KG1 (cell line): Measurements from ENCODE around the gene ARF3.
A peak's percentile ranks its signal among the peaks of the same experiment; 100 is the strongest.

ENCODE experiments used
- DNase-seq: peaks from one replicate; lab custom pipeline; 2025; lab: John Stamatoyannopoulos, UW

The ARF3 gene

DNA sequence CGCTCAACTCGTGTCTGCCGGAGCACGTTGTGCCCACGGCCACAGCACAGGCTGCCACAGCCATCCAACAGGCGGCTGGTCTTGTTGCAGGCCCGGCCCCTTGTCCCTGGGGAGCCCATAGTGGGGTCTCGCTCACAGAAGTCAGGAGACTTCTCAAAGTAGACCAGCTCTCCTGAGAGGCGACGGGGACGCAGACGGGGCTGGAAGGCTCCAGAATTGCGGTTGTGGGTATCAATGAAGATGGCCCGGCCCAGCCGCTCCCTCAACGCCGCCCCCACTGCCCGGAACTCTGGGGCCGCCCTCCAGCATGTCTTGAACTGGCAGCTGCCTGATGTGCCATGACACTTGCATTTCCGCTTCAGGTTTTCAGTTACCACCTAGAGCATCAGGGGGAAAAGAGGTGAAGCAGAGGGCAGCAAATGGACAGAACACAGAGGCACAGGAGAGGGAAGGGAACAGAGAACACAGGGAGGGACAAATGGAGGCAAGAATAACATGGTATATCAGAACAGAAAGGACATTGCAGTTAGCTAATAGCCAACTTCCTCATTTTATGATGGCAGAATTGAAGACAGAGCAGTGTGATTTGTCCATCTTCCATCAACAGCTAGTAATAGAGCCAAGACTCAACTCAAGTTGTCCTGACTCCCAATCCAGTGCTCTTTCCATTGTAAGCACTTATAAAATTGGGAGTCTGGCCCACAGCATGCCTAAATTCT is 9.0 kb upstream of the ARF3 start:
- DNase-seq = no peak

- DNase-seq = no peak
Measured at GRCh38 chr12:48965298-48965838, 8.1 kb upstream of the ARF3 start.

GRCh38 chr12:48961801-48962200 is 4.5 kb upstream of the ARF3 start:
- DNase-seq = no peak

GRCh38 chr12:48961331-48961730 is 4.0 kb upstream of the ARF3 start:
- no peak for DNase-seq

DNA sequence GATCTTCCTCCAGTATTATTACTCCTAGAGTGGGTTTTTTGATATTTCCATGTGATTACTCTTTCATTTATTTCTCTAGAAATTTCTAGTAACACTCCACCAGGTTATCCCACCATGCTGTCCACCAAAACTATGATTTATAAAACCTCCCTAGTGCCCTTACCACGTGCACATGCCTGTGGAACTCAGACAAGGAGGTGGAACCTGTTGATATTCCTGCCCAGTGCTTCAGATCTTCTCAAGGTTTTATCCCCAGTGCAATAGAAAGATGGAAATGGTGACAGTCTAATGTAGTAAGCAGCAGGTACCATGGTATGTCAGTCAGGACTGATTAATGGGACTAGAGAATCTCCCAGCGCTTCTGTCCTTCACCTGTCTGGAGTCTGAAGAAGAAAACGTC is 3.5 kb upstream of the ARF3 start:
- no peak for DNase-seq

- DNase-seq = no peak
Measured at GRCh38 chr12:48958049-48958388, 732 bp upstream of the ARF3 start.

DNA sequence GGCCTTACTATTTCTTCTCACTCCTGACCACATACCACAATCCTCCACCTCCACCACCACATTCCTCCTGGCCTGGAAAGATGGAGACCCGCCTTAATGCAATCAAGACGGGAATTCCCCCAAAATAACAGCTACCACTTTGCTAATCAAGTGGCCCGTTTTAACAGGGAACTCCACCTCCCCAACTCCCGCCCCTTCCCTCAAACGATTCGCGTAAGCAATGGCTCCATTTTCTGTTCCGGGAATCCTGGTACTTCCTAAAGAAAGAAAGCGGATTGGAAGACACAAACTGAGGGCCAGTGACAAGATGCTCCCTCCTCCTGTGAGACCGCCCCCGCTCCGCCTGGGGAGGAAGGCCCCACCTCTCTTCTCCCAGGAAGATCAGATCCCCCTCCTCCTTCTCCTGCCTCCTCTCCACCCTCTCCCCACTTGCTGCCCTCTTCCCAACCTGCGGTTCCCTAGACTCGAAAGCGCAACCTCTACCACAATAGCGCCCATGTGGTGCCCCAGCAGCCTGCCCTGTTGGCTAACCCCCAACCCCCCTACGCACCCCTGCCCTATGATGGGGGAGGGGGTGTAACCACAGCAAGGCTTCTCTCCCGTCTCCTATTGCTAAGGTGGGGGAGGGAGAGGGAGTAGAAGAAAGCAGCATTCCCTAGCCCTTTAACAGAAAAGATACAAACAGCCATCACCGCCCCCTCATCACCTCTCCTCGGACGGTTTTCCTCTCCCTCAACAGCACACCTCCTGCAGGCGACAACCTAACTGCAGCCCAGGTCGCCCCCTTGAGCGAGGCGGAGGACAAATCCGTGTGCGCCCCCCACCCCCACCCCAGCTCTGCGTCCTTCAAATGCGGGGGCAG is 777 bp downstream of the ARF3 start:
- peak; percentile 16 for DNase-seq

GRCh38 chr12:48954841-48955501 is 2.3 kb downstream of the ARF3 start:
- peak; percentile 64 for DNase-seq

- no peak for DNase-seq
Measured at GRCh38 chr12:48954061-48954460, 3.2 kb downstream of the ARF3 start.

DNA sequence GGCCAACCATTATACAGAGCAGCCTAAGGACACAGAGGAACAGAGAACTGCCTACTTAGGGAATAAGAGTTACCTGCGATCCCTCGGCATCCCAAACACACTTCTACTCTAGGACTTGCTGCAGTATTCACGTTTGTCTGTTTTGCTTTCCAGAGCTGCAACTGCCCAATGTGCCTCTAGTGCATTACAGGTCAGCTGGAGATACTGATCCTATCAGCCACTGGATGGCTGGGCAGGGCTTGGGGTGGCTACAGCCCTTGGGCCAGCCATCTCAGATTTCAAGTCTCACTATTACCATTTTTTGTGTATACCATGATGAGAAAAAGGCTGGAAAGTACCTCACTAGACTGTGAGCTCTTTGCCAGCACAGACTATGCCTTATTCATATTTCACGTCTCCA is 4.6 kb downstream of the ARF3 start:
- no peak for DNase-seq

- DNase-seq = no peak
Measured at GRCh38 chr12:48947727-48948126, 9.6 kb downstream of the ARF3 start.

DNA sequence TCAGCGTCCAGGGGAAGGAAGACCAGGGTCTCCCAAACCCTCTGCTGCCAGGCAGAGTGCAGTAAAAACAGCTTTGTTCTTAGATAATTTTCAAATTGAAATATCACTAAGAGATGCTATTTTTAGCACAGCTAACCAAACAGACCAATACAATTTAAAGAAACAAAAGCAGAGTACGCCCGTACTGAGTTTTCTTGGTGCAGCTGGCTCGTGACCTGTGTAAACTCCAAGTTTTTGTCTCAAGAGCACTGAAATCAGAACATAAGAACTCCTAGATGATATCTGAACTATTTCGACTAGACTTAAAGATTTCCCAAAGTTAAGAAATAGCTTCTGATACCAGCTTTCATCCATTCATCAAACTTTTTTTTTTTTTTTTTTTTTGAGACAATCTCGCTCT is 10.3 kb downstream of the ARF3 start:
- no peak for DNase-seq

GRCh38 chr12:48946205-48946604 is 11.1 kb downstream of the ARF3 start:
- no peak for DNase-seq

GRCh38 chr12:48943221-48943620 is 14.1 kb downstream of the ARF3 start:
- no peak for DNase-seq

DNA sequence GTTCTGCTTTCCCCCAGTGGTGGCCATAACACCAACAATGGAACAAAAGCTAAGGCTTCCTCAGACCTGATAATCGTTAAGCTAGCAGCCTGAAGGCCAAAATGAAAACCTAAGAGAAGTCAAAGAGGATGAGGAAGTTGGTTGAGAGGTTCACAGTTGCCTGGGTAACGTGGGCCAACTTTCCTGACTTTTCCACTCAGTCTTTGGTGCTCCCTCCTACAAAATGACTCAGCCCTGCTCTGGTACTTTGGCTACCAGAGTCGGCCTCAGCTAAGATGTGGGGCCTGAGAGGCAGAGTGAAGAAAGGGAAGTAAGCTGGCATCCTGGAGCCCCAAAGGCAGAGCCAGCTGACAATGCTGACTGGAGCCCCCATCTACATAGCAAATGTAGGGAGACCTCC is 17.1 kb downstream of the ARF3 start:
- no peak for DNase-seq

- DNase-seq = no peak
Measured at GRCh38 chr12:48938805-48939204, 18.5 kb downstream of the ARF3 start.

DNA sequence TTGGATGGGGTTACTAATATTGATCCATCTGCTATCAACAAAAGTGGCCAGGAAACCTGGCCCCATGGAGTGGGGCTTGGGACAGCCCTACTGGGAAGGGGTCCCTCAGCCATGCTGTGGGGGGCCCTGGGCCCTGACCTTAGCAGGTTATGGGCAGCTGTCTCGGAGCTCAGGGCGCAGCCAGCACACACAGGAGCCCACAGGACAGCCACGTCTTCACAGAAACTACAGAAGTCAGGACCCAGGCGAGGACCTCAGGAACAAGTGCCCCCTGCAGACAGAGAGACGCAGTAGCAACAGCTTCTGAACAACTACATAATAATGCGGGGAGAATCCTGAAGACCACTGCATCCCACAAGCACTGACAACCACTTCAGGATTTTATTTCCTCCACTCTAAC is 20.1 kb downstream of the ARF3 start:
- no peak for DNase-seq

GRCh38 chr12:48936379-48936979 is 20.8 kb downstream of the ARF3 start:
- DNase-seq = peak; percentile 26

DNA sequence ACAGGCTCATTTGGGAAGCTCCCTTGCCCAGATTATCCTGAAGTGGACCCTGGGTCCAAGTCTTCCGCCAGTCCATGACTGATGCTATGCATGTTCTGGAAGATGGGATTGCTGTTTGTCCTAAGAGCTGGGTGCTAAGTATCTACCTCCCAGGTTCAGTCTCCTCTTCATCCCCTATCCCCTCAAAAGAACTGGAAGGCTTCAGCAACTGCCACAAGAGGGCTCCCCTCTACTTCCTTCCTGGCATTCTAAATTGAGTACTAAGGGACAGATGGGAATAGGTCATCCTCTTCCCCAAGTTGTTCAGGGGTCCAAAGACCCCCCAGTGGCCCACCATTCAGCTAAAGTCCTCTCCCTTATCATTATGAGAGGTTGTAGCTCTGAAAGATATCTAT is 23.0 kb downstream of the ARF3 start:
- no peak for DNase-seq

DNA sequence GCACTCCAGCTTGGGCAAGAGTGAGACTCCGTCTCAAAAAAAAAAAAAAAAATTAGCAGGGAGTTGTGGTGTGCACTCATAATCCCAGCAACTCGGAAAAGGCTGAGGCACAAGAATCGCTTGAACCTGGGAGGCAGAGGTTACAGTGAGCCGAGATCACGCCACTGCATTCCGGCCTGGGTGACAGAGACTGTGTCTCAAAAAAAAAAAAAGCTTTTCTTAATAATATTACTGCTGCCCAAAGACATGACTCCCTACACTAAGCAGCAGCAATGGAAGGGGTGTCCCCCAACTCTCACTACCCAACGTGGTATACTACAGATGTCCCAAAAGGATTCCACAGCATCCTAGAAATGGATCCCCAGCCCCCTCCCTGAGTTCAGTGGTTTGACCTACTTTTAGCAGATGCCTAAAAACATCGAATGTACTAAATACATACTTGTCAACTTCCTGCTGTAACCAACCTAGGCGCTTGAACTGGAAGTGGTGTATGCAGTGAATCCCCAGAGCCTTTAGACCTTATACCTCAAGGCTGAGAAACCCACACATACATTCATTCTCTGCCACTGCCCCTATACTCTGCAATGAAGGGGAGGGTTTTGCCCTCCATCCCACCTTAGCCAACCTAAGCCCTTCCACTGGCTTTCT is 23.5 kb downstream of the ARF3 start:
- no peak for DNase-seq

DNA sequence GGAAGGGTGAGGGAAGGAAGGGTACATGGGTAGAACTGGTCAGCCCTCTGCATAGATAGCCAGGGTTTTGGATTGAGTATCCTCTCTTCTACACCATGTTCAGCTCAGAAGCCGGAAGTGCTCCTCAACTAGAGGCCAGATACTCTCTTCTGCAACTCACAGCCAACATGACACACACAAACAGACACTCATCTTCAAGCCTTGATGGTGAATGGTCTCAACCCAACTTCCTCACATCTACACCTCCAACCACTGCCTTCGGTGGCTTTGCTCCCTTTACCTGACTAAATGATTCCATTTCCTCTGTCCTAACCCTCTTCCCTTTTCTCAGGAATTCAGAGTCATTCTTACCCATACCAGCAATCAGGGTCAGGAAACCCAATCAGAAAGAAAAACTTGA is 24.4 kb downstream of the ARF3 start:
- DNase-seq = no peak

DNA sequence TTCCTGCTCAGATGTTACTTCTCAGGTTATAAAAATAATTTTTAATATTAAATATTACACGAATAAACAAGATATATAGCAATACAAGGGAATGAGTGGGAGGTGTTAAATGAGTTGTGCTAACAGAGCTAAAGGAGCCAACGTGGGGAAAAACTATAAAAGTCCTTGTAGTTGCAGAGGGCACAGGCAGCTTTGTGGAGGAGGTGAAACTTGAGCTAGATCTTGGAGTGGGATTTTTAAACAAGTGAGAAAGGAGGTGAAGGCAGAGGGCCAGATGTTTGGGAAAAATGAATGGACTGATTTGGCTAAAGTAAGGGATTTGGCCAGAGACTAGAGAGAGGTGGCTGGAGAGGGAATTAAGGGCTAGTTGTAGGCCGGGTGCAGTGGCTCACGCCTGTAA is 26.8 kb downstream of the ARF3 start:
- no peak for DNase-seq
